Fibroblast of skin of abdomen (primary cell): ENCODE results near the gene LINS1. TPM values are rescaled to one million over a fixed set of nuclear protein-coding genes. Genes with fewer than 3 reads are reported as not detected.
A peak's percentile ranks its signal among the peaks of the same experiment; 100 is the strongest.

Experiments used
- DNase-seq: peaks from one replicate; pipeline ENCODE4 v3.0.0-alpha.2; 2013
- polyA plus RNA-seq, 2 experiments: library from polyadenylated mRNA; unstranded; fragments of 120-200 nt; gene quantifications; one replicate each; pipeline ENCODE4 v1.2.1, GENCODE V29; 2013; ENCODE audit not compliant: insufficient read length in 2 of 2

LINS1 gene, protein sequence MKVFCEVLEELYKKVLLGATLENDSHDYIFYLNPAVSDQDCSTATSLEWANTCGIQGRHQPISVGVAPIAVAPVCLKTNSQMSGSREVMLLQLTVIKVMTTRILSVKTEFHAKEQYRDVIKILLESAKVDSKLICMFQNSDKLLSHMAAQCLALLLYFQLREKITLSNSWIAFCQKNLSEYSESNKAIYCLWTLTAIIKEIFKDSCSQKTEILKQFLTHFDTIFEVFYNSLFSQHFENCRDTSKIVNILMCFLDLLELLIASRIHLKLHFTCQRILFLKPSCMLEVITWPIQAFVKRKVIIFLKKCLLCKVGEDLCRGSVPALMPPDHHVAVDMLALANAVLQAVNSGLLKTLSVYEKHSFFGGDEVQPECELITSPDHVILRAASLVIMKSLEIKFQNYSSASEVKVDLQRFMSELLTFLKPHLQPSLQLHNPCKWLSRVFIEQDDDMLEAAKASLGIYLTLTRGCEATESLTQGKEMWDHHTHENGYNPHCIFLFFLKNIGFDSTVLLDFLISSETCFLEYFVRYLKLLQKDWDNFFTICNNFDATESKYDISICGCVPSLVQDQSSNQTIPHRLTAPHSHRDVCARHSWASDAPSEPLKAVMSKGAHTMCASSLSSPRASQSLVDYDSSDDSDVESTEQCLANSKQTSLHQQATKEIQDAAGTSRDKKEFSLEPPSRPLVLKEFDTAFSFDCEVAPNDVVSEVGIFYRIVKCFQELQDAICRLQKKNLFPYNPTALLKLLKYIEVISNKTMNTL
- 5.8 TPM for polyA plus RNA-seq (2013, experiment 1 of 2; ENCODE audit: insufficient read length)
- polyA plus RNA-seq (2013, experiment 2 of 2; ENCODE audit: insufficient read length) = 6.5 TPM

DNA sequence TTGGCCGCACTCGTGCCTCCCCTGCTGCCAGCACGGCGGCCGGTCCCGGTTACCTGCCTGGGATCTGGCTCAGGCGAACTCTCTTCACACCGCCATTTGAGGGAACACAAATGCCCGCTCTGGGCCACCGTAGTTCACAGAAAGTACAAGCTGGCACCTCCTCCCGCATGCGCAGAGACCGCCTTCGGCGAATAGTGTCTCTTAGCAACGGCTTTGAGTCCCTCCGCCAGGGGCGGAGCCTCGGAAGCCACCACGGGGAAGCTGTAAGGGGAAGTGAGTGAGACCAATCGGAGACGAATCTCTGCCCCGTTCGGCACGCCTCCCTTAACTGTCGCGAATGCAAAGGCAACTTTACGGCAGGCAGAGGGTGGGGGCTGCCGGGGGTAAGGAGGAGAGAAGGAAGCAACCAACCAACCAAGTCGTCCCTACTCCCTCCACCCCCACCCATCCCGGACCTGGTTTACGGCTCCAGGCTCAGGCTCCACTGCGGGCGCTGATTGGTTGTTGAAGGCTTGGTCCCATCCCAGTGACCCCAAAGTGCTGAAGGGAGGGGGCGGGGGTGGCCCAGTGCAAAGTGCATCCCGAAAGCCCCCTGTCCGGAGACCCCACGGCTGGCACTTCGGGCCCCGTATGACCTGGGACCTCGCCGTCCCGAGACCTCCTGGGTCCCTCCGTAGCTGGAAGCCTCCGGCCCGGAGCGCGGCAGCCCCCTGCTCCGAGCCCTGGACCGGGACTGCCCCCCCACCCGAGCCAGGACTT, at the start of gene LINS1, which contains the start of gene ASB7:
Gene LINS1 (minus strand): TSS at position 121 of the 759 bp plus-strand sequence. CDS start 21,342 bp downstream, outside the sequence.
Gene ASB7 (plus strand): TSS at position 526 of the 759 bp plus-strand sequence. CDS start 9,628 bp downstream, outside the sequence.
- DNase-seq = peak; percentile 100

DNA sequence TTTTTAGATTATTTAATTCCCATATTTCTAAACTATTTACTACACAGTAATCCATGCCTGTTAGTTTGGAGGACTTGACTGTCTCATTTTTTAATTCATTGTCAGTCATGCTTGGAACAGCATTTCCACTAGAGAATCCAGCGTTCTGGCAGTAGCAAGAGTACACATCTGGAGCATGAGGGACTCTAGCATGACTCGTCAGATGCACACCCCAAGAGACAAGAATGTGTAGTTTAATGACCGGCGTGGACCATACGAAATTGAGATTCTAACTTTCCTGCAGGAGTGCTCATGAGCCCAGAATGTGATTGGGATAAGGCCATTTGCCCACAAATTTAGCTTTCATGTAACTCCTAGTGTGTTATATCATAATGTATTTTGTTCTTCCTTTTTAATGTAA, 49.3 kb upstream of the LINS1 start:
- peak; percentile 56 for DNase-seq

DNA sequence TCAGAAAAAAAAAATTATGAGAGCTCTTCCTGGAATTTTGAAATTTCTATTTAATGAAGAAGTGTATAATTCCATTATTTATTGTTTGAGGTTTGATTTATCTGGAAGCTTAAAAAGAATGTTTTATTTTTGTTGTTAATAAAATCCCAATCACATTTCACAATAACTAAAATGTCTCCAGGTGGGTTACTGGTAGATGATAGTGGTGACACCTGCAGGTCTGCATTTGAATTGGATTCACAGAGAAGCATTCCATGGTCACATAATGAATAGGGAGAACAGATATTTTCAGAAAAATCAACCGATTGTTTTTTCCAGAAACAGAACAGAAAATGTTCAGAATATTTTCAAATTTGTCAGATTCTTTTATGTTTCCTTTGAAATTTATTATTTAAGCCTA, 48.7 kb upstream of the LINS1 start:
- no peak for DNase-seq

DNA sequence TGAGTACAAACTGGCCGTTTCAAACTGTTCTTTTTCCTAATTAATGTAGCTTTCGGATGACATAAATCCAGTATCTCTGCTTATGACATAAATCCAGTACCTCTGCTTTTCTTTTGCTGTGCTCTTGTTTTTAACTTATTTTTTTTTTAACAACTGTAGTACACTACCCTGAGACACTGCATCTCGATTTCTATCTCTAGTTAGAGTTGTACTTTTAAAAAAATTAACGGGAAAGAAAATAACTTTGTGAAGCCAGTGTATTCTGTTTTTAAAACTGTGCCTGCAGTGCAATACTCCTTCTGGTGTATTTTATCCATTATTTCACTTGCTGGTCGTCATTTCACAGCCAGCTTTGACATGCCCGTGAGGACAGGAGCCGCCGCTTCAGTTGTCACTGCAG, 47.0 kb upstream of the LINS1 start:
- no peak for DNase-seq

DNA sequence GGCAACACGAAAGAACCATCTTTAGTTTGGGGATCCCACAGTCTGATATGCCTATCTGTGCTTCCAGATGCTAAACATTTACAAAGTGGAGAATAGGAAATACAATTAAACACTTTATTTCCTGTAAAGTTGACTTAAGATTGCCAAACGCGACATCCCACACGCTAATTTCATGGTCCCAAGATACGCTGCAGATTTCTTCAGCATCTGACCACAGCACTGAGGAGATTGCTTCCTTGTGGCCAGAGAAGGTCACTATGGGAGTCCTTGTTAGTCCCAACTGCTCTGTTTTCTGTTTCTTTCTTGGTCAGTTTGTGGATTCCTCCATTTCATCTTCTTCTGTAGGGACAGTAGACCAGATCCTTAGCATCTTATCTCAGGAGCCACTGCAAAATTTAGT, 43.7 kb upstream of the LINS1 start:
- DNase-seq = no peak

DNA sequence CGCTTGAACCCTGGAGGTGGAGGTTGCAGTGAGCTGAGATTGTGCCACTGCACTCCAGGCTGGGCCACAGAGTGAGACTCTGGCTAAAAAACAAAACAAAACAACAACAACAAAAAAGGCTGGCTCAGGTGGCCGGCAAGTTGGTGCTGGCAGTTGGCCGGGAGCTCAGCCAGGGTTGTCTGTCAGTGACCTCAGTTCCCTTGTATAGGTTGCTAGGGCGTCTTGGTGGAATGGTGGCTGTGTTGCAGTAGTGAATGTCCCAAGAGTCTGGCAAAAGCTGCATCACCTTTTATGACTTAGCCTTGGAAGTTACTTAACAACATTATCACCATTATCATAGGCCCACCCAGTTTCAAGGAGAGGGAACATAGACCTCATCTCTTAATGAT, 41.0 kb upstream of the LINS1 start:
- DNase-seq = no peak

DNA sequence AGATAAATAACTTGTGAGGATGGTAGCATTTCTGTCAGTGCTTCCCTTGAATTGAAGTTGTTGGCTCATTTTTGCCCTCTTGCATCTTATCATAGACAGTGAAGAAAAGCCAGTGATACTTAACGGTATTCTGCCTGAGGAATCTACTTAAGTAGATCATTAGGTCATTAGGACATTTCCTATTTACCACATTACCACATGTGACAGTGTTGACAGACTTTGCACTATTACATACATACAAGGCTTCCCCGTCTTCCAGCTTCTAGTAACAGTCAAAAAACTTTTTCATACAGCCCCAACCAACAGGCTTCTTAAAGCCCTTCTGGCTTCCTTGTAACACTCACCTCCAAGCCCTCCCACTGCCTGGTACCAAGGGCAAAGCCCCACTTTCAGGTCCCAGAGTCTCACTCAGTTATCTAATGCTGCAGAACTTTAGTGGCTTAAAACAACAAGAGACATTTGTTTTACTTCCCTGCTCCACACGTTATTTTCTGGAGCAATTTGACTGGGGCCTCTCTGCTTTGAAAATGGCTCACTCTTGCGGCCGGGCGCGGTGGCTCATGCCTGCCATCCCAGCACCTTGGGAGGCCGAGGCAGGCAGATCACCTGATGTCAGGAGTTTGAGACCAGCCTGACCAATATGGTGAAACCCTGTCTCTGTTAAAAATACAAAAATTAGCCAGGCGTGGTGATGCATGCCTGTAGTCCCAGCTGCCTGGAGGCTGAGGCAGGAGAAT, 40.4 kb upstream of the LINS1 start:
- DNase-seq = no peak

DNA sequence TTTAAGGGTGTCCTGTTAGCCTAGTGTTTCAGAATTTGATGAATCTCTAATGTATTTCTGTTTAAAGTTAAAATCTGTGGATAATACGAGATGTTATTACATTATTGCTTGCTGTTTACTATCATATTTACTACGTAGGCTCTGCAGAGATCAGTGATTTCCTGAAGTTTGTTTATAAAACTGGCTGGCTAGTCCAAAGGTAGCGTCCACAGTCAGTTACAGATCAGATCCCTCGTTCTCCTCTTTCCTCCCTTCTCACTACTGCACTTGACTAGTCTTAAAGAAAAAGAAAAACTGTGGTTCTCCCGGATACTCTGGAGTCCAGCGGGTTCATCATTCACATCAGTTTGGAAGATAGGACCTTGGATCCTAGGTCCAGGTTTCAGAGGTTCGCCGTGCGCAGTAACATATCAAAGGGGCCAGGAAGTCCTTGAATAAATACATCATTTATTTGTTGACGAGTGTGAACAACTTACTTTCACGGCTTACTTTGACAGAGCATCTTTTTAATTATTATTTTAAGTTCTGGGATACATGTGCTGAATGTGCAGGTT, 36.3 kb upstream of the LINS1 start:
- no peak for DNase-seq

DNA sequence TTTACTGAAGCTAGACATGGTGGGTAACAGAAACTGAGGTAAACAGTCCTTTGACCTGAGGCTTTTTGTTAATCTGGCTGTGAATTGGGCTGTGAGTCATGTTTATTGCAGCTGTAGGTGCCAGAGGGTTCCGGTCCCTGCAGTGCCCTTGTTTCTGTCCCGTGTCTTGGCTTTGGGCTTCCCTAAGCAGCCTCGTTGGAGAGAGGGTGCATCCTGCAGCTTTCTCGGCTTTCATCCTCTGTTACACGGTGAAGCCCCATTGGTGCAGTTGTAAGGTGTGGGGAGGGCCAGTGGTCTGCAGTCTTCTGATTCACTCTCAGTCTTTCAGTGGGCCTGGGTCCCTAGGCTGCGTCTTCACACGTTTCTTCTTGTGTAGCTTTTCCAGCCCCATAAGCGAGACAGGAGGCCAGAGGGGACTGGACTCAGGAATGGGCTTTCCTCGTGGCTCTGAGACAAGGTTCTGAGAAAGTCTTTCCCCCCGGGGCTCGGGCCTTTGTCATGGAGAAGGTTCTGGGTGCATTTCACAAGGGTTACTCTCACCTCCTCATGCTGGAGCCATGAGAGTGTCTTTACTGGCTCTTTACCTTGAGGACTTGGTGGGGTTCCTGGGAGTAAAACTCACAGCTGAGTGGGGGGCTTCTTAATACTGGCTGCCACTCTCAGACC, 33.6 kb upstream of the LINS1 start:
- no peak for DNase-seq

DNA sequence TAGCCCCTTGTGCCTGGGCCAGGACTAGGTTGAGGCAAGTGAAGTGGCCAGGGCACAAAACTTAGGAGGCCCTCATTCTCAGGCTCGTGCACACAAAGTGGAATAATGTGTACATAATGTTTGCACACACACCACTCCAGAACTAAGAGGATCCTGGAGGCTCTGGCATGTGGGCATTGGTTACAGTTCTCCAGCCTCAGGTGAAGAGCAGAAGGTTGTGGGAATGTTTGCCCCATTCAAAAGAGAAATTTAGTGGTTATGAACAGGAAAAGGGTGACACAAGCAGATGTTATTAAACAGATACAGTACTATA, 31.7 kb upstream of the LINS1 start:
- DNase-seq = no peak

DNA sequence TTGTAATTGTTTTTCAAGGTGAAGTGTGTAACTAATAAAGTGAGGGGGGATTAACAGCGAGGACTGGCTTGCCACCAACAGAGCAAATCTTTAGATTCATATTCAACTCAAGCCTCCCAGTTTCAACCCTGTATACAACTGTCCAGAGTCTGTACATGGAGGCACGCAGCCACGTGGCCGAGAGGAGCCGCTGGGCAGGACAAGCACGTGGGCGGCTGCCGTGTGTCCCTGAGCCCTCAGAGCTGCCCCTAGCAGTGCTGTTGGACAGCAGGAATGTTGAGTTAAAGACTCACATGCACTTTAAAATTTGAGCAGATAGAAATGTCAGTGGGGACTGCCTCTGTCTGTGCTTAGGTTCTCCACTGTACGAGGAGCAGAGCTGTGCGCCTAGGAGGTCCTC, 29.8 kb upstream of the LINS1 start:
- DNase-seq = no peak

DNA sequence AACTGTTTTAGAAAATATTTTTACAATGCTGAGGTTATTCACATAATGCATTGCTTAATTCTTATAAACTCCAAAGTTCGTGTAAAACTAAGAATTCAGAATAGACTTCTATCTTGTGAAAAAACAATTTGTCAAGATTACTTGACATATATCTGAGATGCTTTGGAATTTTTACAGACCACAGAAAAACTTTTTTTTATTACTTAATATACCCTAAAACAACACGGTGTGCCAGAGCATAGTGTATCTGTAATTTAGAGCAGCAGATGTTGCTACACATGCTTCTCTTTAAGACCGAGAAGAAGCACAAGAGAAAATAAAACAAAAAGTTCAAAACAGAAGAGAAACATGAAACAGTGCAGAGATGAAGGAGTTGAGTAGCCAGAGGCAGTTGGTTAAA, 26.8 kb upstream of the LINS1 start:
- peak; percentile 68 for DNase-seq

DNA sequence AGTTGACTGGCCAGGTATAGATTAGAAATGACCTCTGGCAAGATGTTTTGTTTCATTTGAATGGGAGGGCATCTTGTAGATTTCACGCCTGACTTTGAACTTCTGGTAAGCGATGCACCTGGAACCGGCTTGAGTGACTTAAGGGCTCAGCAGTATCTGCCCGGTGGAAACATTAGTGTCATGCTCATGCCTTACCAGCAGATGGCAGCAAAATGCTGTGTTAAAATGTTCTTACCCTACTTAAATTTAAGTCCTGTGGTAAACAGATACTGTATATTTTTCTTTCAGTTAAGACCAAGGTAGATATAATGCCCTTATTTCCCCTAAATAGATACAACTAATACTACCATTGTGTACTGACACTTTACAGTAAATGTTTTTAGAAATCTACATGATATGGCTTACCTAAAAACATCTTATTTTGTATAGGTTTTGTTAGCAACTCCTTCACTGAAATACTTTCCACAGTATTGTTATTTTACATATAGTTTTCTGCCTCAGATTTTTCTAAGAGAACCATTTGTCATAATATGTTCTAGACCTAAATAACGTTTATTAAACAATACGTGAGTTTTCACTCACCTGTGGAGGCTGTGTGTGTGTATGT, 25.9 kb upstream of the LINS1 start:
- DNase-seq = peak; percentile 66

DNA sequence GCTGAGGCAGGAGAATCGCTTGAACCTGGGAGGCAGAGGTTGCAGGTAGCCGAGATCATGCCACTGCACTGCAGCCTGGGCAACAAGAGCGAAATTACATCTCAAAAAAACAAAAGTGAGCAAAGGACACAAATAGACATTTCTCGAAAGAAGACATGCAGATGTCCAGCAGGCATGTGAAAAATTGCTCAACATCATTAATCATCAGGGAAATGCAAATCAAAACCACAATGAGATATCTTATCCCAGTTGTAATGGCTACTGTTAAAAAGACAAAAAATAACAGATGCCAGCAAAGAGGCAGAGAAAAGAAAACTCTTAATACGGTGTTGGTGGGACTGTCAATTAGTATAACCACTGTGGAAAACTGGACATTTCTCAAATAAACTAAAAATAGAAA, 21.3 kb upstream of the LINS1 start:
- DNase-seq = peak; percentile 55

DNA sequence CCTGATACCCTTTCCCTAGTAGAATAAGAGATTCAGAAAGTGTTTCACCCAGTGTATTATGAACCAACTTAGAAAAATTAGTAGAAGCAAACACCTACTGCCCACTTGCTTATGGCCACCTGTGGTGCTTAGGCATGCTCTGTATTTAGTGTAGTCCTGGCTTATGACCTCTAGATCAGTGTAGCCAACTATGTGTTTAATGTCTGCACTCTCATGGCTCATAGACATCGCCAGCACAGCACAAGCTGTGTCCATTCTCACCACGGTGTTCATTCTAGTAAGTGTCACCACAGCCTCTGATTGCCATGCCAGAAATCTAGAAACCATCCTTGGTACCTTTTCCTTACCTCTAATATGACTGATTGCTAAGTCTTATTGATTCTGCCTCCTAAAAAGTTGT, 14.7 kb upstream of the LINS1 start:
- no peak for DNase-seq

DNA sequence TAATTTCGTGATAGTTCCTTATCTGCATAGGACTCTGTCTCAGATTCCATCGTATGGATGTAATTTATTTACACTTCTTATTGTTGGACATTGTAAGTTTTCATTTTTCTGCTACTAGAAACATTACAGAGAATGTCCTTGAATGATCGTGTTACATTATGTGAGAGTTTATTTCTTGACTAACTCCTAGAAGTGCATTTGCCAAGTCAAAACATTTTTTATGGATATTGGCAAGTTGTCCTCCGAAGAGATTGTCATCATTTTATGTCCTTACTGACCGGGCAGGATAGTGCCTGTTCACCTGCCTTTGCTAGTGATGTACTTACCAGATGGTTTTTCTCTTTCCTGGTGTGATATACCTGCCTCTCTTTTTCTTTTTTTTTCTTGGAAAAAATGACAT, 13.8 kb upstream of the LINS1 start:
- DNase-seq = no peak

DNA sequence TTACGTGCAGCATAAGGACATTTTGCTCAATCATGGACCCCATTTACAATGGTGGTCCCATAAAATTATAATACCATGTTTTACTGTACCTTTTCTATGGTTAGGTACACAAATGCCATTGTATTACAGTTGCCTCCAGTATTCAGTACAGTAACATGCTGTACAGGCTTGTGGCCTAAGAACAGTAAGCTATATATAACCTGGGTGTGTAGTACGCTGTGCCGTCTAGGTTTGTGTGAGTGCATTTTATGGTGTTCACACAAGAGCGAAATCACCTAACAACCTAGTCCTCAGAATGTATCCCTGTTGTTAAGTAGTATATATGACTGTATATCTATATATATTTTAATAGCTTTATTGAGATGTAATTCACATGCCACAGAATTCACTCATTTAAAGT, 12.9 kb upstream of the LINS1 start:
- DNase-seq = no peak

DNA sequence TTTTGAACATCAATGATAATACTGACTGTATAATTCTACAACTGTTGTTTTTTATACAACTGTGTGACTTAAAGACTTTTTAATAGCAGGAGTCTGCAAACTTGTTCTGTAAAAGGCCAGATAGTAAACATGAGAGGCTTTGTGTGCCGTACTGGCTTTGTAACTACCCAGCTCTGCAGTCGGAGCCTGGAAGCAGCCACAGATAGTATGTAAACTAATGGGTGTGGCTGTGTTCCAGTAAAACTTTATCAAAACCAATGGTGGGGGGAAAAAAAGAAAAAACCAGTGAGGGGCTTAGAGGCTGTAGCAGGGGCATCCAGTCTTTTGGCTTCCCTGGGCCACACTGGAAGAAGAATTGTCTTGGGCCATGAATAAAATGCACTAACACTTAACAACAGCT, 12.4 kb upstream of the LINS1 start:
- no peak for DNase-seq

DNA sequence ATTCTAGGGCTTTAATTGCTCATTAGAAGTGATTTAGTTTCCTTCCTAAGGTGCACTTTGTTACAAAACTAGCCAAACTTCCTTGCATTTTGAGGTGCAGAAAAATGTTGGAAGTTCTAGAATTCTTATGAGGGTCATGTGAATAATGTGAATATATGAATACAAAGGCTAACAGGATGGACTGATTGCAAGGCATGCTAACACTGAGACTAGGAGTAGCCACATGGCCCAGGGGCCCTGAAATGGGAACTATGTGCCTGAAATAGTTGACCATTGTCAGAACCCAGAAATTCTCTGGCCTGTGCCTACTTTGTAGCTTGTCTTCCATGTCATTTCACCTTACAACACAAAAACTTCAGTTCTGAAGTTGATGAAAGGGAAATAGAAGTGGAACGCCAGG, 11.2 kb upstream of the LINS1 start:
- DNase-seq = no peak

DNA sequence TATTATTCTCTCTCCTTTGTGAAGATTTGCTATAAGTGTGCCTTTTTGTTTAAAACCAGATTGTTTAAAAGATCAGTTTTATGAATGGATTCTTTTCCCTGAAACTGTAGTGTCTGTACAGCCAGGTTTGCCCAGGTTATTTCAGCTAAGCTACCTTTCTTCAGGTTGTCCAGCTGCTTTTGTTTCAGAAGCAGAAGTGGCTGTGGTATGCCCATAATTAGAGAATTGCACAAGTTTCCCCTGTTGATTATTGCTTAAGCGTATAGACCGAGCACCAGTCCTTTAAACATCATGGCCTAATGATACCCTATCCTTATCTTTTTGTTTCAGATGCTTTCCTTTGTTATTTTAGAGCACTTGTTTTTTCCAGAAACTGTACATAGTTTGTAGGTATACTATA, 10.6 kb upstream of the LINS1 start:
- no peak for DNase-seq

DNA sequence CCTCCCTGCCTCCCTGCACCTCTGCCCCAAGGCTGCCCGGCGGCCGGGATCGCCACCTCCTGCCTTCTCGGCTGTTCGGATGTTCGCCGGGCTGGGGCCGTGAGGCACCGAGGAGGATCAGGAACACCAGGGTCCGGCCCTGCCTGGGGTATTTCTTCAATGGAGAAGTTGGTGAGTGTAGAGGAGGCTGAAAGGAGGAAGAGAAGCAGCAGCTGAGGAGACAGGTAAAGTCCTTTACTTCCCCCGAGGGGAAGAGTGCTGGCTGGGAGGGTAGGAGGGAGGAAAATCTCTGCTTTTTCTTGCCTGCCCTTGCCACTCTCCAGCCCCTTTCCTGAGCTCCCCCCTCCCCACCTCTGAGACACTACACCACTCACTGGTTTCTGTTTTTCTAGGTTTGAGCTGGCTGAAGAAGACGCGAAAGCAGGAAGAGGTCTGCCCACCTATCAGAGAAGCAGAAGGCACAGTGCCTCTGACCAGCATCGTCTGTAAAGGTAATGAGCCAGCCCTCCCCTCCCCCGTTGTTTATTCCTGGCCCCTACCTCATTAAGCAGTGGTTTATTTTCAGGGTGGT, 924 bp upstream of the LINS1 start:
- no peak for DNase-seq
